ENCODE results near the gene IQCN. TPM values are rescaled to one million over a fixed set of nuclear protein-coding genes. Genes with fewer than 3 reads are reported as not detected.

IQCN gene
- total RNA-seq, 2 experiments from 2014 or later, result 0.38 to 1.1 TPM

DNA sequence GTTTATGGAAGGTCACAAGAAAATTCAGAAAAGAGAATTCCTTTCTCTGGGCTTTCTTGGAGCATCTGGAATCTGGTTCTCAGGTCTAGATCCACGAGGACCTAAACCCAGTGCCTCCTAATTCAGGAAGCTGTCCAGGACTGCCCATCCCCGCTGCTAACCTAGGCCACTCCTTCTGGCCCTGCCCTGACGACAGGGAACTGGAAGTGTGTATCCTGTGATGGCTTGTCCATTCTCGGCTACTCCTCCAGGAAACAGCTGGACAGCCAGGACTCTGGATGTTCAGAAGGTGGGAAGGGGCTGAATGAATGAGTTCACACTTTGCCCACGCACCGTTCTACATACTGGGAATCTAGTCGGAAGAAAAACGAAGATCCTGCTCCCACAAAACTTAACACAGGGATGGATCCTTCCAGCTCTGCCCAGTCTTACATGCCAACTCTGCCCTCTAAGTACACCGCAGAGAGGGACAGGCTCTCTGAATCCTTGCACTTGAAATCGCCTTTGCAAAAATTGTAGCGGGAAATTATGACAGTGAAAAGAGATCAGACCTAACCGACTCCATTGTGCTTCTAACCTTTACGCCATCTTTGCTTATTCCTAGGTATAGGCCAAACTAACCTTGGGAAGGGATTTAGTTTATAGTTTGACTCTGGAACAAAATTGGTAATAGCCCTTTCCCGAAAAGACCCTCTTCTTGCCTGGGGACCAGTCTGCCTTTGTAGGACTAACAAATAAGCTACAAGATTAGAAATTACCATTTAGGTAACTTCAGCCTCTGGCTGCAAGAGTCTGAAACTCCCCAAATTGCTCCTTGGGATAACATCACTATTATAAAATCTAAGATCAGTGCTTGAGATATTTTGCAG lies 46.8 kb upstream of the IQCN start:
- Histone ChIP-seq H3K79me2 (ENCODE audit: insufficient read depth, low read depth, low read length) (peaks cover 47% of the 10 kb centered on the region), H3K9me3 (ENCODE audit: low read length) (no peaks in the 10 kb centered on the region), H3K4me1 (ENCODE audit: insufficient read depth, low read length, poor library complexity, severe bottlenecking) (peaks cover 54% of the 10 kb centered on the region), H2AFZ (ENCODE audit: low read length) (no peak overlapping the region), H3K9me2 (ENCODE audit: insufficient read depth, low read length) (no peaks in the 10 kb centered on the region), H3K4me2 (ENCODE audit: low read length) (peak overlapping the region; percentile 97), H3K27ac (ENCODE audit: low read depth, low read length, poor library complexity, severe bottlenecking) (peak overlapping the region; percentile 83), H3K36me3 (ENCODE audit: insufficient read depth, low read length) (peaks cover 38% of the 10 kb centered on the region), H4K20me1 (ENCODE audit: insufficient read depth, low read length) (no peaks in the 10 kb centered on the region; the same call in 1 of the 2 replicates), H3K4me3 (ENCODE audit: low read depth, low read length, poor library complexity, severe bottlenecking) (peak overlapping the region; percentile 89)
- no peak for DNase-seq (ENCODE audit: low spot score)
- CTCF ChIA-PET (ENCODE audit: unreplicated experiment), result interaction anchor here (0.6 to 2.2 kb wide), 4 partner anchors 11 to 42 kb away, joined by 3 to 16 read pairs (median 8); partner anchors contain the start of gene JUND
- no TSS peak for BruUV-seq (replicated peaks)
- intact Hi-C loops (cut with micrococcal nuclease; ENCODE audit: unreplicated experiment), result no loop called here
- POLR2A ChIA-PET, result interaction anchor here (0.8 to 4.0 kb wide), 5 partner anchors 16 to 46 kb away, joined by 3 to 44 read pairs (median 7); partner anchors contain the start of gene JUND
- TF ChIP-seq, protein P1, sequence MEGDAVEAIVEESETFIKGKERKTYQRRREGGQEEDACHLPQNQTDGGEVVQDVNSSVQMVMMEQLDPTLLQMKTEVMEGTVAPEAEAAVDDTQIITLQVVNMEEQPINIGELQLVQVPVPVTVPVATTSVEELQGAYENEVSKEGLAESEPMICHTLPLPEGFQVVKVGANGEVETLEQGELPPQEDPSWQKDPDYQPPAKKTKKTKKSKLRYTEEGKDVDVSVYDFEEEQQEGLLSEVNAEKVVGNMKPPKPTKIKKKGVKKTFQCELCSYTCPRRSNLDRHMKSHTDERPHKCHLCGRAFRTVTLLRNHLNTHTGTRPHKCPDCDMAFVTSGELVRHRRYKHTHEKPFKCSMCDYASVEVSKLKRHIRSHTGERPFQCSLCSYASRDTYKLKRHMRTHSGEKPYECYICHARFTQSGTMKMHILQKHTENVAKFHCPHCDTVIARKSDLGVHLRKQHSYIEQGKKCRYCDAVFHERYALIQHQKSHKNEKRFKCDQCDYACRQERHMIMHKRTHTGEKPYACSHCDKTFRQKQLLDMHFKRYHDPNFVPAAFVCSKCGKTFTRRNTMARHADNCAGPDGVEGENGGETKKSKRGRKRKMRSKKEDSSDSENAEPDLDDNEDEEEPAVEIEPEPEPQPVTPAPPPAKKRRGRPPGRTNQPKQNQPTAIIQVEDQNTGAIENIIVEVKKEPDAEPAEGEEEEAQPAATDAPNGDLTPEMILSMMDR (conservative IDR thresholded peaks at IDR 0.05; ENCODE audit: low read length), result no peak
- no peak for TF ChIP-seq EZH2phosphoT487 (IDR thresholded peaks at IDR 0.05; ENCODE audit: borderline replicate concordance, low read depth, low read length)

DNA sequence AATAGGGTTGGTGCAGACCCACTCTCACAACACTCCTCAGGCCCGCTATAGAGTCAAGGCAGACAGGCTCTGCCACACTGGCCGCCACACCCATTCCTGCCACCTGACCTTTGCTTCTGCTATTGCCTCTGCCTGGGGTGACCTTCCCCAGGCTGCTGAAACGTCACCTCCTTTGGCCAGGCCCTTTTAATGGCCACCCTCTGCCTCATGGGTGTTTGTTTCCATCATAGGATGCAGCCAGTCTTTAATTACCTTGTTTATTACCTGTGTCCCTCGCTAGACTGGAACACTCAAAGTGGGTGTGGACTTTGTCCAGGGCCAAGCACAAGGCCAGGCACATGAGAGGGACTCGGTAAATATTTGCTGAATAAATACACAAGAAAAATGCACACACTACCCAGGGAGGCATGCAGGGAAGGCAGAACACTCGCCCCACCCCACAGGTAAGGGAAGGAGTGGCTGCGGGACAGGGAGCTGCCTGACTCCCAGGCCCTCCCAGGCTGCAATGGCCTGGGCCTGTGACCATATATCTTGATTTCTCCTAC lies 45.4 kb upstream of the IQCN start:
- no peak for DNase-seq (ENCODE audit: low spot score)
- ChIA-PET CTCF (ENCODE audit: unreplicated experiment) (no interaction called here), POLR2A (interaction anchor here (4.0 kb wide), 1 partner anchor 39 kb away, joined by 44 read pairs; the partner anchor contains the start of gene JUND)
- Histone ChIP-seq H3K9me2 (ENCODE audit: insufficient read depth, low read length) (no peaks in the 10 kb centered on the region), H3K4me3 (ENCODE audit: low read depth, low read length, poor library complexity, severe bottlenecking) (no peak overlapping the region), H3K4me1 (ENCODE audit: insufficient read depth, low read length, poor library complexity, severe bottlenecking) (peaks cover 44% of the 10 kb centered on the region), H4K20me1 (ENCODE audit: insufficient read depth, low read length) (no peaks in the 10 kb centered on the region; the same call in 1 of the 2 replicates), H3K27ac (ENCODE audit: low read depth, low read length, poor library complexity, severe bottlenecking) (no peak overlapping the region), H2AFZ (ENCODE audit: low read length) (no peak overlapping the region), H3K4me2 (ENCODE audit: low read length) (no peak overlapping the region), H3K79me2 (ENCODE audit: insufficient read depth, low read depth, low read length) (peaks cover 47% of the 10 kb centered on the region), H3K36me3 (ENCODE audit: insufficient read depth, low read length) (peaks cover 50% of the 10 kb centered on the region), H3K9me3 (ENCODE audit: low read length) (no peaks in the 10 kb centered on the region)
- TF ChIP-seq EZH2phosphoT487 (IDR thresholded peaks at IDR 0.05; ENCODE audit: borderline replicate concordance, low read depth, low read length), result no peak
- TF ChIP-seq, protein P1 (conservative IDR thresholded peaks at IDR 0.05; ENCODE audit: low read length), result no peak
- no TSS peak for BruUV-seq (replicated peaks)
- intact Hi-C loops (cut with micrococcal nuclease; ENCODE audit: unreplicated experiment), result no loop called here
